CD4-positive, alpha-beta T cell treated with Interleukin-6 for 4 hours (primary cell): ENCODE data around the gene SIK2.
"Not testable (repeated sequence)": the region's sequence is repeated elsewhere in the genome, so short reads cannot be mapped to it uniquely, and the experiment has no call there.

Experiments used
- DNase-seq: peaks from one replicate; pipeline ENCODE4 v3.0.0-alpha.2; 2020; ENCODE audit warnings: mixed read lengths

The SIK2 gene

GRCh38 chr11:111703576-111703975, 101.3 kb downstream of the SIK2 start:
- no peak for DNase-seq

- no peak for DNase-seq
Measured at GRCh38 chr11:111707039-111707690, 104.9 kb downstream of the SIK2 start.

- DNase-seq, result no peak
Measured at GRCh38 chr11:111707691-111708067, 105.4 kb downstream of the SIK2 start.

- no peak for DNase-seq
Measured at GRCh38 chr11:111714522-111714921, 112.3 kb downstream of the SIK2 start.

- DNase-seq, result no peak
Measured at GRCh38 chr11:111715142-111715816, 113.0 kb downstream of the SIK2 start.

GRCh38 chr11:111717660-111718059, 115.4 kb downstream of the SIK2 start:
- DNase-seq, result not testable (repeated sequence)

GRCh38 chr11:111718436-111718835, 116.2 kb downstream of the SIK2 start:
- no peak for DNase-seq

GRCh38 chr11:111718859-111719258, 116.6 kb downstream of the SIK2 start:
- DNase-seq, result no peak

- no peak for DNase-seq
Measured at GRCh38 chr11:111719379-111719778, 117.1 kb downstream of the SIK2 start.

GRCh38 chr11:111720801-111721494, 118.7 kb downstream of the SIK2 start:
- DNase-seq, result no peak

GRCh38 chr11:111722501-111722900, 120.3 kb downstream of the SIK2 start:
- DNase-seq, result no peak

GRCh38 chr11:111723595-111723994, 121.3 kb downstream of the SIK2 start:
- DNase-seq, result no peak

- no peak for DNase-seq
Measured at GRCh38 chr11:111724615-111725129, 122.4 kb downstream of the SIK2 start.

GRCh38 chr11:111725621-111726020, 123.4 kb downstream of the SIK2 start:
- DNase-seq, result no peak

GRCh38 chr11:111726301-111726713, 124.1 kb downstream of the SIK2 start:
- DNase-seq, result no peak

GRCh38 chr11:111727431-111727830, 125.2 kb downstream of the SIK2 start:
- no peak for DNase-seq

- DNase-seq, result no peak
Measured at GRCh38 chr11:111729071-111729830, 127.0 kb downstream of the SIK2 start.

GRCh38 chr11:111729831-111730311, 127.6 kb downstream of the SIK2 start:
- DNase-seq, result no peak

GRCh38 chr11:111730871-111731591, 128.8 kb downstream of the SIK2 start:
- no peak for DNase-seq

- DNase-seq, result no peak
Measured at GRCh38 chr11:111731821-111732220, 129.6 kb downstream of the SIK2 start.

GRCh38 chr11:111733016-111733415, 130.8 kb downstream of the SIK2 start:
- DNase-seq, result no peak

GRCh38 chr11:111733611-111734088, 131.4 kb downstream of the SIK2 start:
- DNase-seq, result no peak
